ENCODE measurements around the gene CNNM2.
"Not testable (repeated sequence)": the region's sequence is repeated elsewhere in the genome, so short reads cannot be mapped to it uniquely, and the experiment has no call there.

The CNNM2 gene

DNA sequence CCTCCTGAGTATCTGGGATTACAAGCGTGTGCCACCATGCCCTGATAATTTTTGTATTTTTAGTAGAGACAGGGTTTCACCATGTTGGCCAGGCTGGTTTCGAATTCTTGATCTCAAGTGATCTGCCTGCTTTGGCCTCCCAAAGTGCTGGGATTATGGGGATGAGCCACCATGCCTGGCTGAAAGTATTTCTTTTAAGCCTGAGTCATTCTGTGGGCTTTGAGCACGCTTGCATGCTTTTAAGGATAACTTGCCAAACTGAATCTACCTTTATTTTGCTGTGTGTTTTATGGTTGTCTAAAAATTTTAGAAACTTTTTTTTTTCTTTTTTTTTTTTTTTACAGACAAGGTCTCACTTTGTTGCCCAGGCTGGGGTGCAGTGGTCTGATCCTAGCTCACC, 33.2 kb downstream of the CNNM2 start:
- Histone ChIP-seq H3K27ac (ENCODE audit: low read length) (no peak overlapping the region), H3K36me3 (ENCODE audit: insufficient read depth, low read depth, low read length) (no peaks in the 10 kb centered on the region), H3K4me3 (ENCODE audit: low read length) (no peak overlapping the region), H3K27me3 (ENCODE audit: insufficient read depth, low read length) (no peaks in the 10 kb centered on the region), H3K9me3 (ENCODE audit: insufficient read depth, low read depth, low read length) (no peaks in the 10 kb centered on the region), H3K4me1 (ENCODE audit: insufficient read depth, low read length) (no peaks in the 10 kb centered on the region; the same call in 1 of the 2 replicates), H3K9ac (ENCODE audit: low read depth, low read length) (no peak overlapping the region)

DNA sequence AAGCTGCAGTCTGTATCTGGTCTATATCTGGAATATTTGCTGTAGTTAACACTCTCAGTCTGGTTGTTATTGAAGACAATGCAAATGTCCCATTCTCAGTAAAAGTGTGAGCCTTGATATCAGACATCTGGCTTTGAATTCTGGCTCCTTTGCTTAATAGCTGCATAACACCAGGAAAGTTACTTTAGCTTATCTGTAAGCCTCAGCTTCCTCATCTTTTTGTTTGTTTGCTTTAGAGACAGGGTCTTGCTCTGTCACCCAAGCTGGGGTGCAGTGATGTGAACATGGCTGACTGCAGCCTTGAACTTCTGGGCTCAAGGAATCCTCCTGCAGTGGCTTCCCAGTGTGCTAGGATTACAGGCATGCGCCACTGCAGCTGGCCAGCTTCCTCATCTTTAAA, 41.3 kb downstream of the CNNM2 start:
- Histone ChIP-seq H3K27ac (ENCODE audit: low read length) (no peak overlapping the region), H3K27me3 (ENCODE audit: insufficient read depth, low read length) (no peaks in the 10 kb centered on the region), H3K4me3 (ENCODE audit: low read length) (no peak overlapping the region), H3K9ac (ENCODE audit: low read depth, low read length) (no peak overlapping the region), H3K4me1 (ENCODE audit: insufficient read depth, low read length) (no peaks in the 10 kb centered on the region), H3K36me3 (ENCODE audit: insufficient read depth, low read depth, low read length) (no peaks in the 10 kb centered on the region), H3K9me3 (ENCODE audit: insufficient read depth, low read depth, low read length) (no peaks in the 10 kb centered on the region)

DNA sequence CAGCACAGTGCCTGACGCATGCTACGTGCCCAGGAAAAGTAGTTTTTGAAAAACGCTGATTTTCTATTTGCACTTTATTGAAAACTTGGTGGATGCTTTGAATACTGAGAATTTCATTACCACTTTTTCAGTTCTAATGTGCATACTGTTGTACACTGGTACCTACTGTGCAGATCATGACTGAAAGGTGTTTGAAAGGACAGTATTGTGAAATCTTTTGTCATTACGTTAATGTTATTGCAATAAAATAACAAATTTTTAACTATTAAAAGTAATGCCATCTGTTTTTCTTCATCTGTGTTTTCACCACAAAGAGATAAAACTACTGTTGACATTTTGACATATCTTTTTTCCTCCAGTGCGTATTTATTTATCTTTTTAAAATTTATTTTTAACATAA, 42.1 kb downstream of the CNNM2 start:
- Histone ChIP-seq H3K9me3 (ENCODE audit: insufficient read depth, low read depth, low read length) (no peaks in the 10 kb centered on the region), H3K27me3 (ENCODE audit: insufficient read depth, low read length) (no peaks in the 10 kb centered on the region), H3K4me3 (ENCODE audit: low read length) (no peak overlapping the region), H3K36me3 (ENCODE audit: insufficient read depth, low read depth, low read length) (no peaks in the 10 kb centered on the region), H3K9ac (ENCODE audit: low read depth, low read length) (no peak overlapping the region), H3K27ac (ENCODE audit: low read length) (no peak overlapping the region), H3K4me1 (ENCODE audit: insufficient read depth, low read length) (no peaks in the 10 kb centered on the region)

DNA sequence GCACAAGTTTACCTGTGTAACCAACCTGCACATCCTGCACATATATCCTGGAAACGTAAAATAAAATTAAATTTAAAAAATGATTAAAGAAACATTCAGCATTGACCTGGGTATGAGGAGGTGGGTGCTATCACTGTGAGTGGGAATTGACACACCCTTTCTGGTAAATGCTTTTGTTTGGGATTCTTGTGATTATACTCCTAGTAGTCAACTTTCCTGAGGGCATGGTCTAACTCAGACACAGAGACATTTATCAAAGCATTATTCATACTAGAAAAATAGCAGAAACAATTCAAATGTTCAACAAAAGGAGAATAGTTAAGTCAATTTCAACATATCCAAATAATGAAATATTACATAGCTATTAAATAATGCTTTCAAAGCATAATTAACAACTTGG, 44.2 kb downstream of the CNNM2 start:
- Histone ChIP-seq H3K9me3 (ENCODE audit: insufficient read depth, low read depth, low read length) (no peaks in the 10 kb centered on the region), H3K9ac (ENCODE audit: low read depth, low read length) (no peak overlapping the region), H3K27me3 (ENCODE audit: insufficient read depth, low read length) (no peaks in the 10 kb centered on the region), H3K27ac (ENCODE audit: low read length) (no peak overlapping the region), H3K4me3 (ENCODE audit: low read length) (no peak overlapping the region), H3K36me3 (ENCODE audit: insufficient read depth, low read depth, low read length) (no peaks in the 10 kb centered on the region), H3K4me1 (ENCODE audit: insufficient read depth, low read length) (no peaks in the 10 kb centered on the region)

DNA sequence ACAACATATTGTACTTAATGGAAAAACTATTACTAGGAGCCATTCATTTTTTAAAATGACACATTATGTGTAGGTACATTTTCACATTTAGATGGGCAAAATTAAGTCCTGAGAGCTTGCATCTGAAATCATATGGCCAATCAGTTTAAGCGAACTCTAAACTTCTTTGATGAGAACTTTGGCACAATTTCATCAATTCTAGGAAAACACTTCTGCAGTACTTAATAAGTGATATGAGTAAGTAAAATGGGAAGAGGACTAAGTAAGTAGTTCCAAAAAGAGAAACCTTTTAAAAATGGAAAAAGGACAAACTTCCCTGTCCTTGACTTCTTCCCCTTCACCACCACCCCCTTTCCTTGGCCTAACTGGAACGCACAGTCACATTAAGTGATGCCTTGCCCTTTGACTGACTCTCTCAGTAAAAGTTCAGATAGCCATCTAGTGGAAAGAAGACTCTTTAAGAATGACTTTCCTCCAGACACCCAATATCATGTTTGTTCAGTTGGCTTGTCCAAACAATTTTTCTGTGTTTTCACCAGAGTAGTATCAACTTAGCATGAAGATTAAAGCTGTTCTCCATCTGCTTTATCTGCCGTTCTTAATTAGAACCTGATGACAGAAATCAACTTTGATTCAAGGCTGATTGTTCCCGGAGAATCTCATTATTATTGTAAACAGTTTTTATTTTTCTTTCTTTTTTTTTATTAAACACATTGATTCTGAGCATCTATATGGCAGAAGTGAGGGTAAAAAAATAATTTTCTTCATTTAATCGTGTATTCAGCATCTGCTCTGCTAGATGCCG, 45.1 kb downstream of the CNNM2 start:
- Histone ChIP-seq H3K36me3 (ENCODE audit: insufficient read depth, low read depth, low read length) (no peaks in the 10 kb centered on the region), H3K9me3 (ENCODE audit: insufficient read depth, low read depth, low read length) (no peaks in the 10 kb centered on the region), H3K4me3 (ENCODE audit: low read length) (no peak overlapping the region), H3K9ac (ENCODE audit: low read depth, low read length) (no peak overlapping the region), H3K27me3 (ENCODE audit: insufficient read depth, low read length) (no peaks in the 10 kb centered on the region), H3K27ac (ENCODE audit: low read length) (no peak overlapping the region), H3K4me1 (ENCODE audit: insufficient read depth, low read length) (no peaks in the 10 kb centered on the region)

DNA sequence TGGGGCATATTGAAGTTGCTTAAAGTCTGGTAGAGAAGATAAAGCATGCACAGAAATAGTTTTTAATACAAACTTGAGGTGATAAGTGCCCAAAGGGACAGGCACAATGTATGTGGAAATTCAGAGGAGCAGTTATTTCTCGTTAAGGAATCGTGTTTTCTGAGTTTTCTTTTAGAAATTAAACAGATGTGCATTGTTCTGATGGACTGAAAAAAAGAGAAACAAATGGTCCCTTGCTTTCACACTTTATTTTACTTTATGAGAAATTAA, 45.6 kb downstream of the CNNM2 start:
- Histone ChIP-seq H3K9ac (ENCODE audit: low read depth, low read length) (no peak overlapping the region), H3K9me3 (ENCODE audit: insufficient read depth, low read depth, low read length) (no peaks in the 10 kb centered on the region), H3K4me1 (ENCODE audit: insufficient read depth, low read length) (no peaks in the 10 kb centered on the region), H3K27me3 (ENCODE audit: insufficient read depth, low read length) (no peaks in the 10 kb centered on the region), H3K36me3 (ENCODE audit: insufficient read depth, low read depth, low read length) (no peaks in the 10 kb centered on the region), H3K27ac (ENCODE audit: low read length) (no peak overlapping the region), H3K4me3 (ENCODE audit: low read length) (no peak overlapping the region)

DNA sequence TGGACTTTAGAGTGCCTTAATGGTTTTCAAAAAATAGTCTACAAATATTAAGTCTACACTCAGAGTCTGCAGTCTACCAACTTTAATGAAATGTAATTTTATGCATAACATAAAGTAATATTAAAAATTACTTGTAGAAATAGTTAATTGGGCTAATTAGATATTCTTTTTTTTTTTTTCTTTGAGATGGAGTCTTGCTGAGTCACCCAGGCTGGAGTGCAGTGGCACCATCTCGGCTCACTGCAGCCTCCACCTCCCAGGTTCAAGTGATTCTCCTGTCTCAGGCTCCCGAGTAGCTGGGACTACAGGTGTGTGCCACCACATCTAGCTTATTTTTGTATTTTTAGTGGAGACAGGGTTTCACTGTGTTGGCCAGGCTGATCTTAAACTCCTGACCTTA, 46.0 kb downstream of the CNNM2 start:
- H3K27me3 ChIP-seq (ENCODE audit: insufficient read depth, low read length); H3K27ac ChIP-seq (ENCODE audit: low read length); H3K9me3 ChIP-seq (ENCODE audit: insufficient read depth, low read depth, low read length); H3K36me3 ChIP-seq (ENCODE audit: insufficient read depth, low read depth, low read length); H3K4me3 ChIP-seq (ENCODE audit: low read length); H3K9ac ChIP-seq (ENCODE audit: low read depth, low read length); H3K4me1 ChIP-seq (ENCODE audit: insufficient read depth, low read length): not testable (repeated sequence)

- H3K27ac ChIP-seq (ENCODE audit: low read length) = no peak overlapping the region
- no peak overlapping the region for H3K9ac ChIP-seq (ENCODE audit: low read depth, low read length)
- H3K27me3 ChIP-seq (ENCODE audit: insufficient read depth, low read length) = no peaks in the 10 kb centered on the region
- H3K4me3 ChIP-seq (ENCODE audit: low read length) = no peak overlapping the region
- H3K4me1 ChIP-seq (ENCODE audit: insufficient read depth, low read length) = no peaks in the 10 kb centered on the region
- no peaks in the 10 kb centered on the region for H3K36me3 ChIP-seq (ENCODE audit: insufficient read depth, low read depth, low read length)
- no peaks in the 10 kb centered on the region for H3K9me3 ChIP-seq (ENCODE audit: insufficient read depth, low read depth, low read length)
These were observed 46.6 kb downstream of the CNNM2 start for GRCh38 chr10:102964713-102965112.

GRCh38 chr10:102965311-102965851, 47.3 kb downstream of the CNNM2 start:
- H3K9me3 ChIP-seq (ENCODE audit: insufficient read depth, low read depth, low read length) = no peaks in the 10 kb centered on the region
- H3K9ac ChIP-seq (ENCODE audit: low read depth, low read length) = no peak overlapping the region
- H3K27me3 ChIP-seq (ENCODE audit: insufficient read depth, low read length) = no peaks in the 10 kb centered on the region
- no peaks in the 10 kb centered on the region for H3K36me3 ChIP-seq (ENCODE audit: insufficient read depth, low read depth, low read length)
- H3K27ac ChIP-seq (ENCODE audit: low read length) = no peak overlapping the region
- no peak overlapping the region for H3K4me3 ChIP-seq (ENCODE audit: low read length)
- H3K4me1 ChIP-seq (ENCODE audit: insufficient read depth, low read length) = no peaks in the 10 kb centered on the region

- H3K4me3 ChIP-seq (ENCODE audit: low read length) = no peak overlapping the region
- no peaks in the 10 kb centered on the region for H3K9me3 ChIP-seq (ENCODE audit: insufficient read depth, low read depth, low read length)
- no peaks in the 10 kb centered on the region for H3K4me1 ChIP-seq (ENCODE audit: insufficient read depth, low read length)
- H3K27ac ChIP-seq (ENCODE audit: low read length) = no peak overlapping the region
- H3K9ac ChIP-seq (ENCODE audit: low read depth, low read length) = no peak overlapping the region
- no peaks in the 10 kb centered on the region for H3K36me3 ChIP-seq (ENCODE audit: insufficient read depth, low read depth, low read length)
- no peaks in the 10 kb centered on the region for H3K27me3 ChIP-seq (ENCODE audit: insufficient read depth, low read length)
These were observed 49.0 kb downstream of the CNNM2 start for GRCh38 chr10:102967123-102967522.

- Histone ChIP-seq H3K4me3 (ENCODE audit: low read length) (no peak overlapping the region), H3K4me1 (ENCODE audit: insufficient read depth, low read length) (no peaks in the 10 kb centered on the region), H3K27ac (ENCODE audit: low read length) (no peak overlapping the region), H3K27me3 (ENCODE audit: insufficient read depth, low read length) (no peaks in the 10 kb centered on the region), H3K9ac (ENCODE audit: low read depth, low read length) (no peak overlapping the region), H3K9me3 (ENCODE audit: insufficient read depth, low read depth, low read length) (no peaks in the 10 kb centered on the region), H3K36me3 (ENCODE audit: insufficient read depth, low read depth, low read length) (no peaks in the 10 kb centered on the region)
These were observed 52.7 kb downstream of the CNNM2 start for GRCh38 chr10:102970562-102971340.
